ENCODE results near the gene CXCL16. TPM values are rescaled to one million over a fixed set of nuclear protein-coding genes. Genes with fewer than 3 reads are reported as not detected.
"Not testable (repeated sequence)": the region's sequence is repeated elsewhere in the genome, so short reads cannot be mapped to it uniquely, and the experiment has no call there.

CXCL16 gene
- total RNA-seq, 1 experiment from 2014 or later = not detected

- no peaks in the 10 kb centered on the region for H3K36me3 ChIP-seq
- peaks cover 18% of the 10 kb centered on the region for H3K4me1 ChIP-seq (replicated peaks)
- no peak overlapping the region for H3K27ac ChIP-seq
- peak overlapping the region; percentile 45 for H3K4me3 ChIP-seq
- no peaks in the 10 kb centered on the region for H3K9me3 ChIP-seq (replicated peaks)
- DNase-seq (ENCODE audit: low read depth in 1 of 2, low spot score in 2 of 2) = no peak
- no peaks in the 10 kb centered on the region for H3K27me3 ChIP-seq (replicated peaks)
These were observed 28.8 kb downstream of the CXCL16 start for GRCh38 chr17:4710693-4711634.

- Histone ChIP-seq H3K36me3 (no peaks in the 10 kb centered on the region), H3K27me3 (replicated peaks) (no peaks in the 10 kb centered on the region), H3K4me1 (replicated peaks) (peaks cover 20% of the 10 kb centered on the region), H3K9me3 (replicated peaks) (no peaks in the 10 kb centered on the region), H3K27ac (peak within 1 kb of the TSS; percentile 19), H3K4me3 (peak within 1 kb of the TSS; percentile 45)
- DNase-seq (ENCODE audit: low read depth in 1 of 2, low spot score in 2 of 2) = peak; percentile 95 to 97
These were observed 29.7 kb downstream of the CXCL16 start, which contains the start of gene ARRB2 for GRCh38 chr17:4709794-4710692. Gene ARRB2 (plus strand): TSS chr17:4710632. CDS start chr17:4710722, 90 bp downstream.

- no peak overlapping the region for H3K27ac ChIP-seq
- no peak overlapping the region for H3K4me3 ChIP-seq
- H3K36me3 ChIP-seq = peaks cover 4% of the 10 kb centered on the region; the same call in 1 of the 2 replicates
- no peak for DNase-seq (ENCODE audit: low read depth in 1 of 2, low spot score in 2 of 2)
- peaks cover 25% of the 10 kb centered on the region for H3K4me1 ChIP-seq (replicated peaks)
- no peaks in the 10 kb centered on the region for H3K9me3 ChIP-seq (replicated peaks)
- H3K27me3 ChIP-seq (replicated peaks) = no peaks in the 10 kb centered on the region
These were observed 31.3 kb downstream of the CXCL16 start for GRCh38 chr17:4708436-4708835.

- no peak overlapping the region for H3K4me3 ChIP-seq
- peaks cover 4% of the 10 kb centered on the region; the same call in 1 of the 2 replicates for H3K36me3 ChIP-seq
- H3K27ac ChIP-seq = no peak overlapping the region
- DNase-seq (ENCODE audit: low read depth in 1 of 2, low spot score in 2 of 2) = no peak
- peaks cover 27% of the 10 kb centered on the region for H3K4me1 ChIP-seq (replicated peaks)
- H3K27me3 ChIP-seq (replicated peaks) = no peaks in the 10 kb centered on the region
- H3K9me3 ChIP-seq (replicated peaks) = no peaks in the 10 kb centered on the region
These were observed 33.6 kb downstream of the CXCL16 start for GRCh38 chr17:4706121-4706520.

- Histone ChIP-seq H3K36me3 (peaks cover 8% of the 10 kb centered on the region; the same call in 1 of the 2 replicates), H3K9me3 (replicated peaks) (no peaks in the 10 kb centered on the region), H3K27me3 (replicated peaks) (no peaks in the 10 kb centered on the region), H3K4me1 (replicated peaks) (peaks cover 23% of the 10 kb centered on the region), H3K27ac (no peak overlapping the region), H3K4me3 (no peak overlapping the region)
- DNase-seq (ENCODE audit: low read depth in 1 of 2, low spot score in 2 of 2) = no peak
These were observed 34.7 kb downstream of the CXCL16 start for GRCh38 chr17:4704991-4705390.

- H3K27ac ChIP-seq = peak overlapping the region; percentile 35
- not testable (repeated sequence) for H3K9me3 ChIP-seq (replicated peaks); DNase-seq (ENCODE audit: low read depth in 1 of 2, low spot score in 2 of 2); H3K36me3 ChIP-seq; H3K27me3 ChIP-seq (replicated peaks)
- peaks cover 19% of the 10 kb centered on the region for H3K4me1 ChIP-seq (replicated peaks)
- peak overlapping the region; percentile 89 for H3K4me3 ChIP-seq
These were observed 35.2 kb downstream of the CXCL16 start for GRCh38 chr17:4704574-4704907.

GRCh38 chr17:4703330-4703691, 36.4 kb downstream of the CXCL16 start:
- DNase-seq (ENCODE audit: low read depth in 1 of 2, low spot score in 2 of 2) = no peak
- Histone ChIP-seq H3K4me3 (peak overlapping the region; percentile 89), H3K4me1 (replicated peaks) (peaks cover 16% of the 10 kb centered on the region), H3K36me3 (peaks cover 11% of the 10 kb centered on the region; the same call in 1 of the 2 replicates), H3K9me3 (replicated peaks) (no peaks in the 10 kb centered on the region), H3K27ac (no peak overlapping the region), H3K27me3 (replicated peaks) (no peaks in the 10 kb centered on the region)

GRCh38 chr17:4701116-4701515, 38.6 kb downstream of the CXCL16 start:
- peaks cover 28% of the 10 kb centered on the region for H3K36me3 ChIP-seq
- no peak overlapping the region for H3K4me3 ChIP-seq
- no peak overlapping the region for H3K27ac ChIP-seq
- no peaks in the 10 kb centered on the region for H3K27me3 ChIP-seq (replicated peaks)
- DNase-seq (ENCODE audit: low read depth in 1 of 2, low spot score in 2 of 2) = no peak
- H3K9me3 ChIP-seq (replicated peaks) = no peaks in the 10 kb centered on the region
- peaks cover 11% of the 10 kb centered on the region for H3K4me1 ChIP-seq (replicated peaks)

GRCh38 chr17:4699401-4700056, 40.2 kb downstream of the CXCL16 start:
- peaks cover 32% of the 10 kb centered on the region for H3K36me3 ChIP-seq
- H3K4me1 ChIP-seq (replicated peaks); H3K27ac ChIP-seq; H3K4me3 ChIP-seq; DNase-seq (ENCODE audit: low read depth in 1 of 2, low spot score in 2 of 2); H3K9me3 ChIP-seq (replicated peaks); H3K27me3 ChIP-seq (replicated peaks): not testable (repeated sequence)

- Histone ChIP-seq H3K27me3 (replicated peaks) (no peaks in the 10 kb centered on the region), H3K36me3 (peaks cover 37% of the 10 kb centered on the region), H3K4me3 (no peak overlapping the region), H3K4me1 (replicated peaks) (no peaks in the 10 kb centered on the region), H3K9me3 (replicated peaks) (no peaks in the 10 kb centered on the region), H3K27ac (no peak overlapping the region)
- DNase-seq (ENCODE audit: low read depth in 1 of 2, low spot score in 2 of 2) = no peak
These were observed 43.3 kb downstream of the CXCL16 start for GRCh38 chr17:4696437-4696805.

GRCh38 chr17:4693416-4693815, 46.3 kb downstream of the CXCL16 start:
- Histone ChIP-seq H3K36me3 (peaks cover 56% of the 10 kb centered on the region), H3K27me3 (replicated peaks) (no peaks in the 10 kb centered on the region), H3K4me1 (replicated peaks) (no peaks in the 10 kb centered on the region), H3K27ac (no peak overlapping the region), H3K4me3 (no peak overlapping the region), H3K9me3 (replicated peaks) (no peaks in the 10 kb centered on the region)
- DNase-seq (ENCODE audit: low read depth in 1 of 2, low spot score in 2 of 2) = no peak

GRCh38 chr17:4691686-4692085, 48.0 kb downstream of the CXCL16 start:
- DNase-seq (ENCODE audit: low read depth in 1 of 2, low spot score in 2 of 2) = no peak
- Histone ChIP-seq H3K9me3 (replicated peaks) (no peaks in the 10 kb centered on the region), H3K4me1 (replicated peaks) (no peaks in the 10 kb centered on the region), H3K36me3 (peaks cover 58% of the 10 kb centered on the region), H3K27ac (no peak overlapping the region), H3K27me3 (replicated peaks) (no peaks in the 10 kb centered on the region), H3K4me3 (no peak overlapping the region)

- no peak for DNase-seq (ENCODE audit: low read depth in 1 of 2, low spot score in 2 of 2)
- Histone ChIP-seq H3K4me3 (no peak overlapping the region), H3K9me3 (replicated peaks) (no peaks in the 10 kb centered on the region), H3K27me3 (replicated peaks) (no peaks in the 10 kb centered on the region), H3K36me3 (peaks cover 60% of the 10 kb centered on the region), H3K4me1 (replicated peaks) (no peaks in the 10 kb centered on the region), H3K27ac (no peak overlapping the region)
These were observed 49.0 kb downstream of the CXCL16 start for GRCh38 chr17:4690745-4691144.

Measured in SJSA1 (cell line).